H1 (cell line): ENCODE data around the gene KCNQ1. TPM values are rescaled to one million over a fixed set of nuclear protein-coding genes. Genes with fewer than 3 reads are reported as not detected.

Experiments
- CTCF ChIA-PET: fragments of 300-600 bp; sonication (Branson Sonifier 250); formaldehyde crosslinking; loops from one replicate; lab custom pipeline; 2021; ENCODE audit not compliant: partially characterized antibody; lab: Charles Lee
- POLR2A ChIA-PET: fragments of 300-600 bp; sonication (Branson Sonifier 250); formaldehyde crosslinking; loops from one replicate; lab custom pipeline; 2021; ENCODE audit warnings: inconsistent platforms; ENCODE audit not compliant: partially characterized antibody; lab: Charles Lee
- DNase-seq, 2 experiments: peaks; one replicate each; pipeline versions ENCODE4 v3.0.0 to v3.0.0-alpha.2; 2010 to 2022; ENCODE audit warnings: low spot score in 2 of 2, low read depth in 1 of 2, mixed read lengths in 1 of 2
- FAIRE-seq: peaks from 2 replicates; lab custom pipeline; 2011; peaks lifted over from hg19 to GRCh38; lab: Jason Lieb, UNC
- H2AFZ ChIP-seq: 2 replicates; pipeline ENCODE4 v1.8.1; 2012; ENCODE audit warnings: low read length, inconsistent platforms
- H2AK5ac ChIP-seq: 2 replicates; pipeline ENCODE4 v1.6.1; 2013; ENCODE audit warnings: low read depth, low read length
- H2BK120ac ChIP-seq: replicated peaks from 2 replicates; pipeline ENCODE3; 2013; ENCODE audit warnings: low read depth, low read length, inconsistent platforms
- H2BK12ac ChIP-seq: 2 replicates; pipeline ENCODE4 v1.6.1; 2013; ENCODE audit warnings: low read depth, low read length
- H2BK15ac ChIP-seq: 2 replicates; pipeline ENCODE4 v1.6.1; 2013; ENCODE audit warnings: low read length
- H2BK20ac ChIP-seq: 2 replicates; pipeline ENCODE4 v1.6.1; 2013; ENCODE audit warnings: low read length
- H2BK5ac ChIP-seq: 2 replicates; pipeline ENCODE4 v1.6.1; 2013; ENCODE audit warnings: low read depth, low read length
- H3K14ac ChIP-seq: 2 replicates; pipeline ENCODE4 v1.6.1; 2013; ENCODE audit warnings: inconsistent platforms; ENCODE audit not compliant: insufficient read length
- H3K18ac ChIP-seq: 2 replicates; pipeline ENCODE4 v1.6.1; 2013; ENCODE audit warnings: low read length; ENCODE audit errors: extremely low read depth
- H3K23ac ChIP-seq: 2 replicates; pipeline ENCODE4 v1.6.1; 2013; ENCODE audit warnings: inconsistent platforms; ENCODE audit not compliant: insufficient read length
- H3K23me2 ChIP-seq: 2 replicates; pipeline ENCODE4 v1.6.1; 2013; ENCODE audit warnings: low read depth, low read length
- H3K27ac ChIP-seq: 2 replicates; pipeline ENCODE4 v1.6.1; 2011; ENCODE audit warnings: low read depth, low read length, inconsistent platforms
- H3K27me3 ChIP-seq, 4 experiments: replicated peaks in 1 of 4; 1 replicate in 1 of 4; 2 replicates in 3 of 4; pipeline versions ENCODE4 v1.6.1 to v1.8.1; 2011 to 2013; ENCODE audit warnings: low read length in 3 of 4, mild to moderate bottlenecking in 3 of 4, inconsistent platforms in 2 of 4, mixed read lengths in 2 of 4, moderate library complexity in 1 of 4; ENCODE audit not compliant: control insufficient read depth in 3 of 4, insufficient read depth in 3 of 4; ENCODE audit errors: extremely low read depth in 1 of 4
- H3K36me3 ChIP-seq, 4 experiments: 2 replicates each; pipeline versions ENCODE4 v1.6.1 to v1.8.1; 2011 to 2013; ENCODE audit warnings: mild to moderate bottlenecking in 4 of 4, low read length in 3 of 4, moderate library complexity in 2 of 4, control low read depth in 1 of 4, inconsistent platforms in 1 of 4; ENCODE audit not compliant: insufficient read depth in 4 of 4, control insufficient read depth in 2 of 4
- H3K4ac ChIP-seq: replicated peaks from 2 replicates; pipeline ENCODE3; 2013; ENCODE audit warnings: low read length, low read depth, mixed read lengths, inconsistent platforms; ENCODE audit not compliant: insufficient read length
- H3K4me1 ChIP-seq, 4 experiments: replicated peaks in 1 of 4; 1 replicate in 1 of 4; 2 replicates in 3 of 4; pipeline versions ENCODE4 v1.6.1 to v1.8.1; 2011 to 2013; ENCODE audit warnings: low read length in 3 of 4, inconsistent platforms in 2 of 4, mixed read lengths in 1 of 4; ENCODE audit not compliant: insufficient read depth in 4 of 4, control insufficient read depth in 3 of 4
- H3K4me2 ChIP-seq, 2 experiments: 2 replicates each; pipeline versions ENCODE4 v1.6.1 to v1.8.1; 2011 to 2013; ENCODE audit warnings: low read depth in 2 of 2, low read length in 2 of 2, control low read depth in 1 of 2, inconsistent platforms in 1 of 2, mild to moderate bottlenecking in 1 of 2; ENCODE audit not compliant: insufficient read depth in 1 of 2
- H3K4me3 ChIP-seq, 4 experiments: fragments of 200-600, 300-600 bp in 1 of 4; sonication (generic), shearing (Covaris generic), sonication (Bioruptor Twin) in 1 of 4; 2 replicates each; pipeline versions ENCODE4 v1.5.1 to v1.8.1; 2011 to 2016; ENCODE audit warnings: low read length in 4 of 4, low read depth in 3 of 4, control low read depth in 2 of 4, inconsistent platforms in 2 of 4, mild to moderate bottlenecking in 2 of 4, mixed read lengths in 1 of 4, moderate library complexity in 1 of 4; ENCODE audit not compliant: insufficient read depth in 2 of 4; ENCODE audit errors: extremely low read depth in 1 of 4
- H3K56ac ChIP-seq: replicated peaks from 2 replicates; pipeline ENCODE3; 2013; ENCODE audit warnings: low read depth, mild to moderate bottlenecking, mixed read lengths, low read length, inconsistent platforms; ENCODE audit not compliant: insufficient read length
- H3K79me1 ChIP-seq: 2 replicates; pipeline ENCODE4 v1.6.1; 2013; ENCODE audit warnings: low read depth, low read length, control low read depth
- H3K79me2 ChIP-seq, 2 experiments: 2 replicates each; pipeline versions ENCODE4 v1.6.1 to v1.8.1; 2012 to 2013; ENCODE audit warnings: low read length in 2 of 2, mild to moderate bottlenecking in 2 of 2, inconsistent platforms in 1 of 2; ENCODE audit not compliant: insufficient read depth in 2 of 2, control insufficient read depth in 1 of 2
- H3K9ac ChIP-seq, 4 experiments: replicated peaks in 1 of 4; 1 replicate in 1 of 4; 2 replicates in 3 of 4; pipeline versions ENCODE4 v1.6.1 to v1.8.1; 2011 to 2013; ENCODE audit warnings: low read depth in 3 of 4, low read length in 3 of 4, control low read depth in 2 of 4, mild to moderate bottlenecking in 2 of 4, moderate library complexity in 2 of 4, inconsistent platforms in 1 of 4; ENCODE audit errors: extremely low read depth in 1 of 4
- H3K9me3 ChIP-seq, 2 experiments: 2 replicates each; pipeline versions ENCODE4 v1.6.1 to v1.8.1; 2012 to 2013; ENCODE audit warnings: mild to moderate bottlenecking in 2 of 2, moderate library complexity in 2 of 2, control low read depth in 1 of 2, inconsistent platforms in 1 of 2, low read depth in 1 of 2, low read length in 1 of 2, mixed read lengths in 1 of 2; ENCODE audit not compliant: insufficient read depth in 2 of 2
- H4K20me1 ChIP-seq, 2 experiments: replicated peaks in 1 of 2; 2 replicates each; pipeline versions ENCODE3 to v1.8.1; 2011 to 2013; ENCODE audit warnings: inconsistent platforms in 2 of 2, low read length in 2 of 2, mild to moderate bottlenecking in 1 of 2; ENCODE audit not compliant: insufficient read depth in 2 of 2, control insufficient read depth in 1 of 2
- H4K5ac ChIP-seq: 2 replicates; pipeline ENCODE4 v1.6.1; 2013; ENCODE audit warnings: low read length, low read depth, mixed read lengths, inconsistent platforms; ENCODE audit not compliant: insufficient read length
- H4K8ac ChIP-seq: 2 replicates; pipeline ENCODE4 v1.8.0; 2013; ENCODE audit warnings: mild to moderate bottlenecking, moderate library complexity, low read length, inconsistent platforms; ENCODE audit not compliant: insufficient read depth; ENCODE audit errors: extremely low read depth
- H4K91ac ChIP-seq: replicated peaks from 2 replicates; pipeline ENCODE3; 2013; ENCODE audit warnings: low read length, mixed read lengths, inconsistent platforms; ENCODE audit not compliant: insufficient read length
- ASH2L ChIP-seq: fragments of 200-600, 300-600 bp; sonication (generic); IDR thresholded peaks from one replicate; pipeline ENCODE4 v1.7.1; 2017; ENCODE audit warnings: low read length
- BCL11A ChIP-seq, 2 experiments: IDR thresholded peaks; one replicate each; pipeline ENCODE4 v1.6.1; 2011; ENCODE audit warnings: low read depth in 2 of 2, low read length in 2 of 2, mild to moderate bottlenecking in 2 of 2
- FOSL1 ChIP-seq: IDR thresholded peaks from 2 replicates; pipeline ENCODE4 v1.6.1; 2011; ENCODE audit warnings: mild to moderate bottlenecking, low read depth, low read length, moderate library complexity; ENCODE audit not compliant: insufficient read depth
- HDAC6 ChIP-seq: IDR thresholded peaks from one replicate; pipeline ENCODE4 v1.7.1; 2012; ENCODE audit warnings: low read depth, mild to moderate bottlenecking, inconsistent platforms, low read length, moderate library complexity
- KDM4A ChIP-seq: IDR thresholded peaks from one replicate; pipeline ENCODE4 v1.7.1; 2012; ENCODE audit warnings: low read depth, mild to moderate bottlenecking, moderate library complexity, low read length, inconsistent platforms; ENCODE audit not compliant: severe bottlenecking
- SIX5 ChIP-seq: IDR thresholded peaks from 2 replicates; pipeline ENCODE4 v1.6.1; 2011; ENCODE audit warnings: mild to moderate bottlenecking, low read depth, low read length
- SP1 ChIP-seq: IDR thresholded peaks from 2 replicates; pipeline ENCODE4 v1.6.1; 2011; ENCODE audit warnings: low read depth, low read length
- SP4 ChIP-seq: IDR thresholded peaks from 2 replicates; pipeline ENCODE4 v1.6.1; 2012; ENCODE audit warnings: low read length, inconsistent platforms
- SUZ12 ChIP-seq: fragments of 200-600 bp; sonication (generic); IDR thresholded peaks from 2 replicates; pipeline ENCODE4 v1.6.1; 2012; ENCODE audit warnings: mild to moderate bottlenecking, inconsistent platforms, low read length, moderate library complexity, mixed read lengths
- TAF1 ChIP-seq: IDR thresholded peaks from 2 replicates; pipeline ENCODE4 v1.6.1; 2011; ENCODE audit warnings: mild to moderate bottlenecking, low read depth, low read length
- YY1 ChIP-seq: IDR thresholded peaks from 2 replicates; pipeline ENCODE4 v1.6.1; 2011; ENCODE audit warnings: low read depth, mild to moderate bottlenecking, low read length
- ZNF274 ChIP-seq: IDR thresholded peaks from 2 replicates; pipeline ENCODE4 v1.7.0; 2012; ENCODE audit warnings: low read length, borderline replicate concordance; ENCODE audit errors: extremely low read depth
- WGBS, 2 experiments: shearing (Covaris generic) in 1 of 2; methylation state at CpG; one replicate each; pipeline versions ENCODE4 v1.1.6 to v1.1.7; 2013 to 2015; ENCODE audit warnings: low lambda C conversion rate in 2 of 2, mixed read lengths in 2 of 2, inconsistent platforms in 1 of 2, low coverage in 1 of 2, missing lambda C conversion rate in 1 of 2; ENCODE audit not compliant: insufficient replicate concordance in 2 of 2, insufficient coverage in 1 of 2, insufficient read length in 1 of 2; ENCODE audit errors: extremely low coverage in 1 of 2, missing lambda C conversion rate in 1 of 2; 5-methylcytosine and 5-hydroxymethylcytosine counted together
- polyA plus RNA-seq, 7 experiments: library from polyadenylated mRNA; depleted of rRNA in 3 of 7; stranded (reverse) in 5 of 7; unstranded in 2 of 7; fragments of >200 nt in 5 of 7; fragments of 200-250 nt in 2 of 7; gene quantifications; 1 replicate in 5 of 7; 2 replicates in 1 of 7; 4 replicates in 1 of 7; pipeline versions ENCODE4 v1.2.1 to v1.2.3, GENCODE V29; 2011 to 2013; ENCODE audit warnings: missing spikeins in 2 of 7, mixed read lengths in 2 of 7
- total RNA-seq: library from RNA; stranded (reverse); fragmentation: NEBNext Ultra II Directional; extraction: Animal tissue kit (Norgen Biotek cat#: 25700); gene quantifications from 2 replicates; pipeline ENCODE4 v1.2.1, GENCODE V29; 2021
- TF ChIP-seq, protein P1 (sequence below): IDR thresholded peaks from 2 replicates; pipeline ENCODE4 v1.6.1; 2012; ENCODE audit warnings: inconsistent platforms

Gene KCNQ1
- total and polyA plus RNA-seq, 2 of the 8 experiments (the other 6 are each of a cell fraction or from before 2014, with no cell fraction given) = 1.9 to 2.0 TPM

- H2BK15ac ChIP-seq = no peak overlapping the region
- H4K8ac ChIP-seq = peak overlapping the region; percentile 14; the same call in 1 of the 2 replicates
- no peak overlapping the region for H3K18ac ChIP-seq
- H3K23ac ChIP-seq = no peak overlapping the region
- no peaks in the 10 kb centered on the region; a peak in 1 of 4 replicates for H3K9me3 ChIP-seq
- ChIA-PET POLR2A (no interaction called here), CTCF (interaction anchor here (4.6 kb wide), 1 partner anchor 99 kb away, joined by 37 read pairs; no protein-coding TSS in a partner anchor)
- peaks cover 26% of the 10 kb centered on the region; the same call in 1 of the 2 replicates for H3K23me2 ChIP-seq
- H3K4ac ChIP-seq = peak overlapping the region; percentile 53
- H2AK5ac ChIP-seq = peak overlapping the region; percentile 67; the same call in 1 of the 2 replicates
- no peak for DNase-seq
- H2BK5ac ChIP-seq = peak overlapping the region; percentile 4; the same call in 1 of the 2 replicates
- no peak overlapping the region for H2AFZ ChIP-seq
- no peak overlapping the region for H2BK120ac ChIP-seq
- H3K14ac ChIP-seq = no peak overlapping the region
- no peak overlapping the region for H3K4me2 ChIP-seq
- H3K36me3 ChIP-seq = no peaks in the 10 kb centered on the region
- H3K27ac ChIP-seq = no peak overlapping the region
- H3K9ac ChIP-seq = no peak overlapping the region
- H3K56ac ChIP-seq = no peak overlapping the region
- H4K5ac ChIP-seq = no peak overlapping the region
- H3K79me2 ChIP-seq = no peaks in the 10 kb centered on the region
- H2BK20ac ChIP-seq = no peak overlapping the region
- H3K4me1 ChIP-seq = no peaks in the 10 kb centered on the region; a peak in 1 of 7 replicates
- H3K79me1 ChIP-seq = no peaks in the 10 kb centered on the region
- no peak for FAIRE-seq
- peaks cover 0 to 8% (median 4%) of the 10 kb centered on the region in 4 experiments; a peak in 3 of 7 replicates for H3K27me3 ChIP-seq
- no peak overlapping the region for H4K91ac ChIP-seq
- no peak overlapping the region for H2BK12ac ChIP-seq
- no peak overlapping the region for H3K4me3 ChIP-seq
- H4K20me1 ChIP-seq = peaks cover 0 to 27% of the 10 kb centered on the region in 2 experiments
- 87% methylated on average over 22 of the region's 22 CpGs; no CpG with 5 or more reads in 1 of the 2 experiments for WGBS, 2 experiments
- TF ChIP-seq, protein P1, sequence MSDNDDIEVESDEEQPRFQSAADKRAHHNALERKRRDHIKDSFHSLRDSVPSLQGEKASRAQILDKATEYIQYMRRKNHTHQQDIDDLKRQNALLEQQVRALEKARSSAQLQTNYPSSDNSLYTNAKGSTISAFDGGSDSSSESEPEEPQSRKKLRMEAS = no peak
- TF ChIP-seq ZNF274 = no peak
- TF ChIP-seq SP4 = no peak
- no peak for TF ChIP-seq TAF1
- TF ChIP-seq BCL11A (IDR thresholded peaks at IDR 0.05; ENCODE audit: low read depth in 2 of 2, low read length in 2 of 2) = no peak
- TF ChIP-seq HDAC6 = no peak
- TF ChIP-seq YY1 = no peak
- no peak for TF ChIP-seq ASH2L
- no peak for TF ChIP-seq KDM4A
- TF ChIP-seq SIX5 = no peak
- no peak for TF ChIP-seq SUZ12
- no peak for TF ChIP-seq SP1
- TF ChIP-seq FOSL1 = no peak
Observed at GRCh38 chr11:2433106-2433925, 11.5 kb upstream of the KCNQ1 start.
